ENCODE measurements around the gene GIMAP6. TPM values are rescaled to one million over a fixed set of nuclear protein-coding genes. Genes with fewer than 3 reads are reported as not detected.
"Not testable (repeated sequence)": the region's sequence is repeated elsewhere in the genome, so short reads cannot be mapped to it uniquely, and the experiment has no call there.

GIMAP6 gene
- total and polyA plus RNA-seq, 2 of the 4 experiments (the other 2 are of a cell fraction): not detected

DNA sequence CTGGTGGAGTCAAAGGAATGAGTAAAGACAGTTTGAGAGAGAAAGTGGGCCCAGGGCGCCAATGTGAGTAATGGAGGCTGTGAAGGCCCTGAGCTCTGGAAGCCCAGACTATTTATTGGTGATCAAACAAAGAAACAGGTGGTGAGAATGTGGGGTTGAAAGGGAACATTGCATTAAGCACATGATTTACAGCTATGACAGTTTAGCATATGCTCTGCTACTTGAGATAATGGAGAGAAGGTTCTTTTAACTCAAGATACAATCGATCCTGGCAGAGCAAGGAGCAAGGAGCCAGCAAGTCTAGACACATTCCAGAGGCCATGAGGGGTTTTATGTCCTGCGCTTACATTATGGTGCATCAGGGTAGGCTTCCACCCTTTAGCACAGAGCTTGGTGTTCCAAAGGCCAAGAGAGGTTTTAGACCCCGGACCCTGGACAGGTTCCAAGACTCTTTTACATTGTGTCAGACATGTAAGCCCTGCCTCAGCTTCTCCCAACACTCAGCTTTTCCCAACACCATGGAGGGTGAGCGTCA, 16.9 kb downstream of the GIMAP6 start:
- H3K4ac ChIP-seq (ENCODE audit: low read depth, low read length); H3K9me3 ChIP-seq (ENCODE audit: control insufficient read depth, insufficient read depth, low read length); in situ Hi-C loops (cut with MboI; ENCODE audit: low sequenced_read_pairs); POLR2A ChIA-PET (ENCODE audit: unreplicated experiment); H3K79me1 ChIP-seq (ENCODE audit: low read depth in 1 of 2, low read length in 2 of 2); H2BK15ac ChIP-seq (ENCODE audit: low read depth, low read length); H2BK5ac ChIP-seq (ENCODE audit: low read depth, low read length, poor library complexity, severe bottlenecking); H3K9me1 ChIP-seq (ENCODE audit: insufficient read depth, low read length); H2BK120ac ChIP-seq (ENCODE audit: low read depth, low read length); H3K4me1 ChIP-seq (ENCODE audit: control insufficient read depth, insufficient read depth, low read length); H3K56ac ChIP-seq (ENCODE audit: extremely low read depth, insufficient read depth, low read length); H3K23ac ChIP-seq (ENCODE audit: low read depth, low read length); H3K14ac ChIP-seq (replicated peaks; ENCODE audit: low read depth, low read length); H4K5ac ChIP-seq (ENCODE audit: low read depth, low read length); DNase-seq; H4K20me1 ChIP-seq (ENCODE audit: insufficient read depth, low read length); ATAC-seq (ENCODE audit: low read depth); H2AK5ac ChIP-seq (ENCODE audit: low read depth, low read length); H2AFZ ChIP-seq (replicated peaks; ENCODE audit: low read length, poor library complexity); H3K36me3 ChIP-seq (ENCODE audit: control insufficient read depth, insufficient read depth, low read length); H3K27me3 ChIP-seq (ENCODE audit: control insufficient read depth, insufficient read depth, low read length); BruUV-seq (replicated peaks); dilution Hi-C loops (cut with HindIII; ENCODE audit: low sequenced_read_pairs, unreplicated experiment); H3K4me2 ChIP-seq (ENCODE audit: low read depth, low read length); H3K9ac ChIP-seq (ENCODE audit: low read depth, low read length); H4K91ac ChIP-seq (ENCODE audit: insufficient read depth, low read depth, low read length); H3K18ac ChIP-seq (ENCODE audit: low read depth, low read length); H4K8ac ChIP-seq (ENCODE audit: low read depth in 2 of 2, low read length in 2 of 2); H2AK9ac ChIP-seq (replicated peaks; ENCODE audit: low read depth, low read length, poor library complexity); H3K4me3 ChIP-seq (ENCODE audit: insufficient read depth, low read depth, low read length); H2BK20ac ChIP-seq (ENCODE audit: low read depth, low read length); intact Hi-C loops (cut with micrococcal nuclease); H3K27ac ChIP-seq (ENCODE audit: insufficient read depth, low read length): not testable (repeated sequence)
- no CpG with 5 or more reads among the region's 5 CpGs for WGBS, 2 experiments (ENCODE audit: extremely low coverage in 2 of 2, insufficient read length in 1 of 2)
- CTCF ChIA-PET: interaction anchor here (0.6 kb wide), 1 partner anchor 80 kb away, joined by 3 read pairs; no protein-coding TSS in a partner anchor

DNA sequence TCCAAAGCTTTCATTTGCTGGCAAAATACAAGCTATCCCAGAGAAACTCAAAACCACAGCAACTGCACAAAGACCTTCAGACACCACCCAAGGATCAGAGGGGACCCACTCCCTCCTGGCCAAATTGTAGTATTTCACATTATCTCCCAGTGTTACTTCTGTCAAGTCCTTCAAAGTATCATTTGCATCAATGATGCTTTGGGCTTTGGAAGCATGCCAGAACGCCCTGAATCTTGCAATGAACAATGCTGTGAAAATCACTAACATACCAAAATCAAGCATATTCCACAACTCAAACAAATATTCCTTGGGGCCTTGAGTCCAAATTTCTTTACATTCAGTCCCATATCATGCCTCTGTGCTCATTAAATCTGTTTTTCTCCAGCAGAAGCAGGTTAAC, 17.8 kb downstream of the GIMAP6 start:
- H2AFZ ChIP-seq (replicated peaks; ENCODE audit: low read length, poor library complexity); H4K8ac ChIP-seq (ENCODE audit: low read depth in 2 of 2, low read length in 2 of 2); H3K4me1 ChIP-seq (ENCODE audit: control insufficient read depth, insufficient read depth, low read length); ATAC-seq (ENCODE audit: low read depth); H4K20me1 ChIP-seq (ENCODE audit: insufficient read depth, low read length); H3K4me3 ChIP-seq (ENCODE audit: insufficient read depth, low read depth, low read length); in situ Hi-C loops (cut with MboI; ENCODE audit: low sequenced_read_pairs); BruUV-seq (replicated peaks); H3K79me1 ChIP-seq (ENCODE audit: low read depth in 1 of 2, low read length in 2 of 2); H2BK15ac ChIP-seq (ENCODE audit: low read depth, low read length); H2AK5ac ChIP-seq (ENCODE audit: low read depth, low read length); dilution Hi-C loops (cut with HindIII; ENCODE audit: low sequenced_read_pairs, unreplicated experiment); H3K18ac ChIP-seq (ENCODE audit: low read depth, low read length); CTCF ChIA-PET; H3K27me3 ChIP-seq (ENCODE audit: control insufficient read depth, insufficient read depth, low read length); H4K91ac ChIP-seq (ENCODE audit: insufficient read depth, low read depth, low read length); intact Hi-C loops (cut with micrococcal nuclease); H3K23ac ChIP-seq (ENCODE audit: low read depth, low read length); H3K27ac ChIP-seq (ENCODE audit: insufficient read depth, low read length); H3K14ac ChIP-seq (replicated peaks; ENCODE audit: low read depth, low read length); H4K5ac ChIP-seq (ENCODE audit: low read depth, low read length); H3K4ac ChIP-seq (ENCODE audit: low read depth, low read length); POLR2A ChIA-PET (ENCODE audit: unreplicated experiment); H3K56ac ChIP-seq (ENCODE audit: extremely low read depth, insufficient read depth, low read length); H2BK5ac ChIP-seq (ENCODE audit: low read depth, low read length, poor library complexity, severe bottlenecking); H2AK9ac ChIP-seq (replicated peaks; ENCODE audit: low read depth, low read length, poor library complexity); H3K9ac ChIP-seq (ENCODE audit: low read depth, low read length); DNase-seq; H3K9me3 ChIP-seq (ENCODE audit: control insufficient read depth, insufficient read depth, low read length); H3K36me3 ChIP-seq (ENCODE audit: control insufficient read depth, insufficient read depth, low read length); H3K9me1 ChIP-seq (ENCODE audit: insufficient read depth, low read length); H3K4me2 ChIP-seq (ENCODE audit: low read depth, low read length); H2BK120ac ChIP-seq (ENCODE audit: low read depth, low read length); H2BK20ac ChIP-seq (ENCODE audit: low read depth, low read length): not testable (repeated sequence)
- 20% methylated on average over 1 of the region's 1 CpG; no CpG with 5 or more reads in 1 of the 2 experiments for WGBS, 2 experiments (ENCODE audit: extremely low coverage in 2 of 2, insufficient read length in 1 of 2)
